ENCODE data around the gene WRAP73.
"Not testable (repeated sequence)": the region's sequence is repeated elsewhere in the genome, so short reads cannot be mapped to it uniquely, and the experiment has no call there.

Gene WRAP73

GRCh38 chr1:3627515-3628253, 22.2 kb downstream of the WRAP73 start:
- no peak for DNase-seq

- no peak for DNase-seq
Measured at GRCh38 chr1:3626025-3626424, 23.9 kb downstream of the WRAP73 start.

- no peak for DNase-seq
Measured at GRCh38 chr1:3625151-3625907, 24.6 kb downstream of the WRAP73 start.

- DNase-seq = peak; percentile 79
Measured at GRCh38 chr1:3624200-3625136, 25.4 kb downstream of the WRAP73 start, which contains the start of gene TPRG1L. TSS of gene TPRG1L (plus strand) at chr1:3625015. CDS start at chr1:3625073, 58 bp downstream.

GRCh38 chr1:3623441-3624199, 26.3 kb downstream of the WRAP73 start:
- no peak for DNase-seq

GRCh38 chr1:3622102-3622501, 27.8 kb downstream of the WRAP73 start:
- DNase-seq = not testable (repeated sequence)

GRCh38 chr1:3621151-3621671, 28.7 kb downstream of the WRAP73 start:
- not testable (repeated sequence) for DNase-seq

- no peak for DNase-seq
Measured at GRCh38 chr1:3620708-3621107, 29.2 kb downstream of the WRAP73 start.

GRCh38 chr1:3618881-3619671, 30.8 kb downstream of the WRAP73 start:
- peak; percentile 54 for DNase-seq

- no peak for DNase-seq
Measured at GRCh38 chr1:3618531-3618880, 31.4 kb downstream of the WRAP73 start.

GRCh38 chr1:3617806-3618345, 32.0 kb downstream of the WRAP73 start:
- DNase-seq = no peak

- no peak for DNase-seq
Measured at GRCh38 chr1:3616861-3617260, 33.0 kb downstream of the WRAP73 start.

- DNase-seq = no peak
Measured at GRCh38 chr1:3614755-3615742, 34.9 kb downstream of the WRAP73 start.

- DNase-seq = no peak
Measured at GRCh38 chr1:3612123-3612522, 37.8 kb downstream of the WRAP73 start.

- peak; percentile 56 for DNase-seq
Measured at GRCh38 chr1:3611170-3612019, 38.5 kb downstream of the WRAP73 start, which contains the start of gene MEGF6. TSS of gene MEGF6 (minus strand) at chr1:3611508. CDS start at chr1:3611268, 240 bp downstream.

- DNase-seq = peak; percentile 46
Measured at GRCh38 chr1:3610527-3611169, 39.3 kb downstream of the WRAP73 start.

GRCh38 chr1:3609769-3610526, 40.0 kb downstream of the WRAP73 start:
- no peak for DNase-seq
